Measurements from ENCODE around the gene LRRC57.

LRRC57 gene

GRCh38 chr15:42549741-42550392 lies 1.3 kb upstream of the LRRC57 start:
- DNase-seq (ENCODE audit: low read depth in 3 of 3), result no peak

DNA sequence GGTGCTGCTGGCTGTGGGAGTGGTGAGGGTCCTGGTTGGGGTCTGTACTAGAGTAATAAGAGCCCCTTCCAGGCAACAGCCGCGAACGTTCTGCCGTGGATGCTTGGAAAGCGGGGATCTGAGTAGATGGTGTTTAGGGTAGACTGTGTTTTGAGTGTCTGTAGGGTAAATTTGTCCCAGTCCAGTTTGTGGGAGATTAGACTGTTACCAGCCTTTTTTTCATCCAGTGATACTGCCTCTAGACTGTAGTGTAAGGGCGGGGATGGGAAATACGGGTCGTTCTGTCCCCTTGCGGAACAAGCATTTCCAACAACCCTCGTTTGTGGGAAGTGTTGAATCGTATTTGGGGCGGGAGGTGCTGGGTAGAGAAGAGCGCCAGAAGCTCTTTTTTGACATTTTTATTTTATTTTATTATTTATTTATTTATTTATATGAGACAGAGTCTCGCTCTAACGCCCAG lies 469 bp upstream of the LRRC57 start:
- no peak for DNase-seq (ENCODE audit: low read depth in 3 of 3)

DNA sequence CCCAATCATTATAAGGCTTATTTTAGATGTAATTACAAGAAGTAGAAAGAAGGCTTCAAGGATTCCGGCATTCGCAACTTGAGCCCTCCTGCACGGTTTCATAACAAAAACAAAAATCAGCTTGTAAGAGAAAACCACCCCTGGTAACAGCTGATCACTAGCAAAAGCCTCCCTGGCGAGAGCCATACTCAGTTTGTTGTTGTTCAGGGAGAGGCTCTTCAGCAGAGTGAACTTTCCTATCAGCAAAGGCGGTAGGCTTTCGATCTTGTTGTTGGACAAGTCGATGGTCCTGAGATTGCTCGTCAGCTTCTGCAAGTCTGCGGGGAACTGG lies 710 bp downstream of the LRRC57 start:
- DNase-seq (ENCODE audit: low read depth in 3 of 3), result no peak

DNA sequence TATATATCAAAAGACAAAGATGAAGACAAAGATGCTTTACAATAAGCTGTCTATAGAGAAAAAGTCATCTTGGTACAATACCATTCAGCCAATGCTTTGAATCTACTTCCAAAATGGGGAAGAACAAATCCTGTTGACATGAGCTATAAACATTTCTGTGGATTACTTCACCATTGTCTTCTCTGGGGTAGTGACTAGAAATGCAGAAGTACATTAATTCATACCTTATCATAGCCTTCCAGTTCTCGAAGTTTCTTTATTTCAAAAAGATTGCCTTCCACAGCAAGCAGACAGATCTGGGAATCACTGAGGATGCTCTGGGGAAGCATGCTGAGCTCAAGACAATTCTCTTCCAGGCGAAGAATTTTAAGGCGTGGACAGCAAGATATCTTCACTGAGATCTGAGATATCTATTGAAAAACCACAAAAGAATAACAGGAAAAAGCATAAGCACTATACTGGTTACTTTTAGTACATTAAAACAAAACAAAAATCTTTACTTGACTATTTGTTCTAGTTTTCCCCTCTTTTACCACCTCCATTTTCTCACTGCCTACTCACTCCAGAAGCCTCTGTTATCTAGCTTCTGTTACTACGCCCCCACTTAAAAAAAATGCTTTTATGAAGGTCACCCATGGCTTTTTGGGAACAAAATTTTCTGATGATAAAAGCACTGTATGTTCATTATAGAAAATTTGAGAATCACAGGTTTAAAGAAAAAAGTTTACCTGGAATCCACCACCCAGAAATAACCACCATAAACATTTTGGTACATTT lies 3.6 kb downstream of the LRRC57 start:
- no peak for DNase-seq (ENCODE audit: low read depth in 3 of 3)

DNA sequence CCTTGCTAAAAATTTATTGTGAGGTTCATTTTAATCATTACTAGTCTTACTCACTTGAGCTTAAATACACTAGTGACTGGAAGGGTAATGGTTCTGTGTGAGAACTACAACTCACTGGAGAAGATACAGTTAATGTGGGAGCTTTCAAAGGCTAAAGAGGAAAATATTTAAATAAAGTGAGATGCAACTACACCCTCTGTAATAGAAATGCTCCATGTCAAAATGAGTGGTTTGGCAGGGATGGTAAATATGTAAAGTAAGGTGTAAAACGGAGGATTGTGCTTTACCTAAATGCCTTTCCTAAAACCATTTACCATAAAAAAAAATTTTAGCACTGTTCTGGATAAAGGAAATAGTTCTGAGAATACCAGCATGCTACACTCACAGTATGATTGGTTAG lies 15.3 kb downstream of the LRRC57 start:
- no peak for DNase-seq (ENCODE audit: low read depth in 3 of 3)

DNA sequence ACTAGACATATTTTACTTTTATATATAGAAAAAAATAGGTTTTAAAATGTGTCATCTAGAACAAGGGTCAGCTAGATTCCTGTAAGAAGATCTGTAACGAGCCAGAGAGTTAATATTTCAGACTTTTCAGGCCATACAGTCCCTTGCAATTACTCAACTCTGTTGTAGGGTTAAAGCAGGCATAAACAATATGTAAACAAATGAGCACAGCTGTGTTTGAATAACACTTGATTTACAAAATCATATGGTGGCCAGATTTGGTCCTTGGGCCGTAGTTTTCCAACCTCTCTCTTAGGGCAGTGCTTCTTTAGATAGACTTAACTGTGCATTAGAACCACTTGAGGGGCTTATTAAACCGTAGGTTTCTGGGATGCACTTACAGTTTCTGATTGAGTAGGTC lies 19.6 kb downstream of the LRRC57 start:
- no peak for DNase-seq (ENCODE audit: low read depth in 3 of 3)

GRCh38 chr15:42523331-42523730 lies 25.3 kb downstream of the LRRC57 start:
- DNase-seq (ENCODE audit: low read depth in 3 of 3), result no peak

DNA sequence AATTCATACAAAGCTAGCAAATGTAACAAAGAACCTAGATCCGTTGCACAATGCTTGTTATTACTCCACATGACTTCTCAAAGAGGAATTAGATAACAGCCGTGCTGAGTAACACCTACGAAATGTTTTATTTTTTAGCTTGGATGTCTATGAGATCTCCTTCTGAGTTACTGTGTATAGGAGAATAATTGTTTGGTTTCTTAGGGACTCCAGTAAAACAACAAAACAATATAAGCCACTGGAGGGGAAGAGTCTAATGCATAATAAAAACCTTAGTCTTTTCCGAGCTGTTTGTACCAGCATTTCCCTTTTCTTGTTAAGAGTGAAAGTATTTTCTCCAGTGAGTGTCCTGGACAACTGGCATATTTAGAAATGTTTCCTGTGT lies 37.6 kb downstream of the LRRC57 start:
- DNase-seq (ENCODE audit: low read depth in 3 of 3), result no peak

DNA sequence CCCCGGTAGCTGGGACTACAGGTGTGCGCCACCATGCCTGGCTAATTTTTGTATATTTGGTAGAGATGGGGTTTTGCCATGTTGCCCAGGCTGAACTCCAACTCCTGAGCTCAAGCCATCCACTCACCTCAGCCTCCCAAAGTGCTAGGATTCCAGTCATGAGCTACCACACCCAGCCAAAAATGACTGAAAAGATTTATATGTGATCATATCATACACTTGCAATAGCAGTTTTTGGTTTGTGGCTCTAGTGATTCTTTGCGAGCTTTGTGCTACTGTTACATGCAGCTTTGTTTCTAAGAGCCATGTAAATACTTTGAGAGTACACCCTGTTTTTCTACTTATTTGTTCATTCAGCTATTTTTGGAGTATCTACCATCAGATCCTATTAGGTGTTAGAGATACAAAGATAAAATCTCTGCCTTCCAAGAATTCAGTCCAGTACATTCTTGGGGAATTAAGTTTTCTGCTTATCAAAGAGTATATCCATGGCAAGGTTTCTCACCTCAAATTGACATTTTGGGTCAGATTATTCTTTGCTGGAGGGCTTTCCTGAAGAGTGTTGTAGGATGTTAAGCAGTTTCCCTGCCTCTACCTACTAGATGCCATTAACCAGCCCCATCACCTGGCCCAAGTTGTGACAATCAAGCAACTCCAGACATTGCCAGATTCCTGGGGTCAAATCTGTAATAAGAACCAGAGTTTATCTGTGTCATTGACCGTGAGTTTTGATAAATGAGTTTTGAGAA lies 38.2 kb downstream of the LRRC57 start:
- no peak for DNase-seq (ENCODE audit: low read depth in 3 of 3)

GRCh38 chr15:42508263-42508690 lies 40.3 kb downstream of the LRRC57 start:
- DNase-seq (ENCODE audit: low read depth in 3 of 3), result no peak

GRCh38 chr15:42507514-42507913 lies 41.1 kb downstream of the LRRC57 start:
- DNase-seq (ENCODE audit: low read depth in 3 of 3), result no peak

- DNase-seq (ENCODE audit: low read depth in 3 of 3), result no peak
These were observed 44.0 kb downstream of the LRRC57 start for GRCh38 chr15:42504631-42505030.

DNA sequence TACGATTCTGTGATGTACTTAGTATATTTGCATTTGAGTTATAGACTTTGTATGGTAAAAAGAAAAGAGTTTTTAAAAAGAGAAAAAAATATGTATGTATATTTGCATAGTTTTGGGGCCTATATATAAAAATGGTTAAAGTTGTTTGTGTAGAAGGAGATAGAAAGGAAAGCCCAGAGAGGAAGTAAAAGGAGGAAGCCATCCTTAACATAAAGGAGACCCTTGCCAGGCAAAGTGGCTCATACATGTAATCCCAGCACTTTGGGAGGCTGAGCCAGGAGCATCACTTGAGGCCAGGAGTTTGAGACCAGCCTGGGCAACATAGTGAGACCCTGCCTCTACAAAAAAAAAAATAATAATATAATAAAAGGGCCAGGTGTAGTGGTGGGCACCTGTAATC lies 44.8 kb downstream of the LRRC57 start:
- no peak for DNase-seq (ENCODE audit: low read depth in 3 of 3)

- DNase-seq (ENCODE audit: low read depth in 3 of 3), result no peak
These were observed 46.1 kb downstream of the LRRC57 start for GRCh38 chr15:42502477-42502876.

DNA sequence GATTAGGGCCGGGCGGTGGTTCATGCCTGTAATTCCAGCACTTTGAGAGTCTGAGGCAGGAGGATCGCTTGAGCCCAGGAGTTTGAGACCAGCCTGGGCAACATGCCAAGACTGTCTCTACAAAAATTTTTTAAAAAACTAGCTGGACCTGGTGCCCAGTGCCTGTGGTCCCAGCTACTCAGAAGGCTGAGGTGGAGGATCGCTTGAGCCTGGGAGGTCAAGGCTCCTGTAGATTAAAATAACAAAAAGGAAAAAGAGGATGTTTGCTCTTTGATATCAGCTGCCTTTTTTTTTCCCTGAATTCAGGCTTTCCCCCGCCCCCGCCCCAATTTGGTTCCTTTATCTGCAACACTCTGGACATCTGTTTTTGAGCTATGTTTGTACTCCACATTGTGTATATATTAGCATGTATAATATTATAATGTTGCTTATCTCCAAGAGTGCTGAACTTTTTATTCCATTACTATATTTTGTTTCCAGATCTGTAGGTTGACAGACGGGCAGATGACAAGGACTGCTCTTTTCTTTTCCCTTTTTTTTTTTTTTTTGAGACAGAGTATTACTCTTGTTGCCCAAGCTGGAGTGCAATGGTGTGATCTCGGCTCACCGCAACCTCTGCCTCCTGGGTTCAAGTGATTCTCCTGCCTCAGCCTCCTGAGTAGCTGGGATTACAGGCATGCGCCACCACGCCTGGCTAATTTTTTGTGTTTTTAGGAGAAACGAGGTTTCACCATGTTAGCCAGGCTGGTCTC lies 48.6 kb downstream of the LRRC57 start:
- DNase-seq (ENCODE audit: low read depth in 3 of 3), result no peak

DNA sequence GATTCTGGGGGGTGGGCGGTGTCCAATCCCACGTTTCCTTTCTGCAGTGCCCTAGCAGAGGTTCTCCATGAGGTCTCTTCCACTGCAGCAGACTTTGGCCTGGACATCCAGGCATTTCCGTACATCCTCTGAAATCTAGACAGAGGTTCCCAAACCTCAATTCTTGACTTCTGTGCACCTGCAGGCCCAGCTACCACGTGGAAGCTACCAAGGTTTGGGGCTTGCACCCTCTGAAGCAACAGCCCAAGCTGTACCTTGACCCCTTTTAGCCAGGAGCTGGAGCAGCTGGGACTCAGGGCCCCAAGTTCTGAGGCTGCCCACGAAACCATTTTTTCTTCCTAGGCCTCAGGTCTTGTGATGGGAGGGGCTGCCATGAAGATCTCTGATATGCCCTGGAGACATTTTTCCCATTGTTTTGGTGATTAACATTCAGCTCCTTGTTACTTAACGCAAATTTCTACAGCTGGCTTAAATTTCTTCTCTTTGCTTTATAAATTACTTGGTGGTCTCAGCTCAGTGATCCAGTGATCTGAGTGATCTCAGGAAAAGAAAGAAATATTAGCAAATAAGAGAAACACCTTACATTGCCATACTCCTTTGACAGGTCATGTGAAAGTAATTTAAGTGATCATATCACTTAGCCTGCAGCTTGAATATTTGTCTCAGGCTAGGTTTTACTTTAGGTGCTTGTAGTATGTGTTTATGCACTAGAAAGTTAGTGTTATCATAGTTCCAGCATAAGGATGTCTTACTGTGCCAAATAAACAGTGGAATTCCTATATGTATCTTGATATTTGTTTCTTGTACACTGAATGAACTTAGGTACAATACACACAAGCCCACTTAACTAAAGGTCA lies 50.2 kb downstream of the LRRC57 start:
- no peak for DNase-seq (ENCODE audit: low read depth in 3 of 3)

DNA sequence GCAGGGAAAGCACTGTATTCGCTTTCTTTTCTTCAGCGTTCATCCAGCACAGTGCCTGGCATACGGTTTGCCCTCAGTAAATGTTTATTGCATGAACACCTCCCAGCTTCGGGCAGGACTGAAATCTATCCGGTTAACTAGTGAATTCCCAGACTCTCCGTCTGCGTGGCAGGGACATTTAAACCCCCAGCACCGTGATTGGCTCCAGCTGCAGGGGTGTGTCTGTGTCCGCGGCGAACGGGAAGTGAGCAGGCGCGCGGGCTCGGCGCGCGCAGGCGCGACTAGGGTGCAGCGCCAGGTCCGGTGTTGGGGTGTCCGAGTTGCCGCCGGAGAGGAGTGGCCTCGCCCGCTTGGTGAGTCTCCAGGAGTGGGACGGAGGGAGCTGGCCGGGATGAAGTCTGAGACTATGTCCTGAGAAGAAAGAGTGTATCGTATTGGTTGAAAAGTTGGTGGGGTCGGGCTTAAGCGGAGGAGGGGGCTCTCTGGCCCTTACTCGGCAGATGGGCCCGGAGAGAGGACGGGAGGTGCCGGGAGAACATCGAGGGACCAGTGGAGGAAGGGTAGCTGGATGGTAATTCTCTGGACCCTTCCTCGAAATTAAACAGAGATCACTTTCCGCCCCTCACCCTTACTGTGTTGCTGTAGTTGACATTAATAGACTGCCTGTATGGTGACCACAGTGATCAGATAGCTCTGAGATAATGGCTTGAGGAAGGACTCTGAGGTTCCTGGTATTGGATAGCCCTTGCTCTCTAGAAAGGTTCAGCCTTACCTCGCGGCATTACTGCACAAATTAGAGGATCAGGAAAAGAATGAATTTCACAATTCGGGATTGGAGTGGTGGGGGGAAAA lies 53.0 kb downstream of the LRRC57 start, which contains the start of gene SNAP23:
SNAP23 (plus strand) TSS at position 274 of the 852 bp plus-strand sequence. CDS start 16,213 bp downstream, outside the sequence.
- peak; percentile 65 to 81 (median 71) for DNase-seq (ENCODE audit: low read depth in 3 of 3)

DNA sequence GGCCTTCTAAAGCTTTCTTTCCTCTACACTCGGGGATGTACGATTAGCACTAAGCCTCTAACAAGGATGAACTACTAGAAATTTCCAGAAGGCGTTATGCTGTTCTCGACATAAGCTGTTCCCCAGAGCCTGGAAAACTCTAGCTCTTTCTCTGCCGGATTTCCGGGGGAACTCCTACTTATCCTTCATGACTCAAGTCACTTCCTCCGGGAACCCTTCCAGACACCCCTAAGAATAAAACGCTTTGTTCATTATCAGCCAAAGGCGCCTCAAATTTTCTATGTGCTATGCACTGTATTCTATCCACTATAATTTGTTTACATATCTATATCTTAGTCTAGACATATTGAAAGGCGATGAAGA lies 53.6 kb downstream of the LRRC57 start:
- DNase-seq (ENCODE audit: low read depth in 3 of 3), result no peak

GRCh38 chr15:42493679-42494078 lies 54.9 kb downstream of the LRRC57 start:
- DNase-seq (ENCODE audit: low read depth in 3 of 3), result no peak

All from stimulated activated CD4-positive, alpha-beta T cell treated with anti-CD3 and anti-CD28 coated beads, TNF-alpha, amount 100 ng/mL, for 24 hours (primary cell).